ENCODE measurements around the gene ST7. TPM values are rescaled to one million over a fixed set of nuclear protein-coding genes. Genes with fewer than 3 reads are reported as not detected.

The ST7 gene
- total RNA-seq, 1 experiment from 2014 or later: 12.9 TPM

GRCh38 chr7:116910383-116910782, 42.9 kb upstream of the ST7 start:
- Histone ChIP-seq H3K9ac (ENCODE audit: extremely low read depth, insufficient read length, low read length) (no peak overlapping the region), H3K27me3 (ENCODE audit: insufficient read depth, low read length) (no peaks in the 10 kb centered on the region), H2BK20ac (ENCODE audit: low read depth, low read length, poor library complexity, severe bottlenecking) (no peak overlapping the region), H2AK5ac (ENCODE audit: insufficient read length, low read length) (no peak overlapping the region), H2BK5ac (ENCODE audit: insufficient read length, low read length) (no peak overlapping the region), H4K8ac (replicated peaks; ENCODE audit: insufficient read length, low read depth, low read length) (no peak overlapping the region), H3K27ac (ENCODE audit: insufficient read length, low read depth, low read length) (no peak overlapping the region), H3K4me1 (ENCODE audit: insufficient read depth, low read length) (no peaks in the 10 kb centered on the region), H2BK120ac (ENCODE audit: low read depth, low read length, poor library complexity, severe bottlenecking) (no peak overlapping the region), H3K23me2 (ENCODE audit: insufficient read length, low read depth, low read length, poor library complexity, severe bottlenecking) (no peaks in the 10 kb centered on the region), H2BK15ac (ENCODE audit: low read depth, low read length) (no peak overlapping the region), H3K79me1 (ENCODE audit: insufficient read depth, low read depth, low read length, poor library complexity, severe bottlenecking) (no peaks in the 10 kb centered on the region), H3T11ph (ENCODE audit: low read length) (no peak overlapping the region), H4K20me1 (ENCODE audit: control insufficient read depth, insufficient read depth, insufficient read length) (no peaks in the 10 kb centered on the region), H3K18ac (ENCODE audit: insufficient read length, low read depth, low read length) (no peak overlapping the region), H3K9me3 (ENCODE audit: control insufficient read depth, low read depth, low read length) (no peaks in the 10 kb centered on the region), H4K5ac (ENCODE audit: insufficient read length, low read depth, low read length) (no peak overlapping the region), H3K4ac (ENCODE audit: low read depth, low read length) (no peak overlapping the region), H2AFZ (ENCODE audit: low read length) (no peak overlapping the region), H2BK12ac (ENCODE audit: insufficient read length, low read depth, low read length) (no peak overlapping the region), H3K56ac (ENCODE audit: insufficient read length, low read depth, low read length) (no peak overlapping the region), H4K91ac (ENCODE audit: insufficient read length, low read depth, low read length) (no peak overlapping the region), H3K4me2 (ENCODE audit: insufficient read depth, insufficient read length, low read length) (no peak overlapping the region), H3K23ac (ENCODE audit: insufficient read length, low read depth, low read length) (no peak overlapping the region), H3K79me2 (ENCODE audit: insufficient read depth, low read length) (no peaks in the 10 kb centered on the region), H3K14ac (ENCODE audit: insufficient read depth, low read length) (no peak overlapping the region)
- Mint-ChIP-seq H3K4me3 (no peak overlapping the region), H3K9me3 (no peaks in the 10 kb centered on the region), H3K4me1 (peaks cover 3% of the 10 kb centered on the region in 2 experiments), H3K36me3 (ENCODE audit: insufficient read depth in 1 of 3, low read depth in 3 of 3) (peaks cover 37 to 69% (median 65%) of the 10 kb centered on the region in 3 experiments), H3K27ac (no peak overlapping the region), H3K27me3 (ENCODE audit: low read depth) (no peaks in the 10 kb centered on the region)
- no peak for DNase-seq
- no CpG with 5 or more reads among the region's 6 CpGs for WGBS (ENCODE audit: extremely low coverage, insufficient read length, low lambda C conversion rate)
- no peak for TF ChIP-seq CTCF (conservative IDR thresholded peaks at IDR 0.05)
